HCT116 (cell line): ENCODE data around the gene RIC8A. TPM values are rescaled to one million over a fixed set of nuclear protein-coding genes. Genes with fewer than 3 reads are reported as not detected.

Source experiments
- ATAC-seq: fragments of 200-7000 bp; cut with Tn5 transposase; 2 replicates; pipeline ENCODE4 v1.9.1; 2020; ENCODE audit warnings: mild to moderate bottlenecking, moderate library complexity
- BruUV-seq: library from RNA; stranded (reverse); fragments of 400-500 nt; replicated peaks from 2 replicates; lab custom pipeline; 2021; lab: Mats Ljungman, UMichigan
- CTCF ChIA-PET: fragments of 300-600 bp; sonication (Branson Sonifier 250); formaldehyde crosslinking; loops from one replicate; lab custom pipeline; 2021; ENCODE audit warnings: antibody characterized with exemption; lab: Charles Lee
- POLR2A ChIA-PET: fragments of 300-600, 350-600 bp; sonication (Branson Sonifier 250); formaldehyde crosslinking; loops from one replicate; lab custom pipeline; 2021; ENCODE audit warnings: antibody characterized with exemption; lab: Charles Lee
- RAD21 ChIA-PET, 2 experiments: fragments of 300-600 bp; sonication (Branson Sonifier 250); formaldehyde crosslinking; loops; one replicate each; lab custom pipeline; 2023; ENCODE audit warnings: low total read pairs in 2 of 2; ENCODE audit not compliant: uncharacterized antibody in 2 of 2, unreplicated experiment in 2 of 2, low non-redundant PET in 1 of 2; lab: Charles Lee
- DNase-seq: peaks from one replicate; pipeline ENCODE4 v3.0.0-alpha.2; 2010; ENCODE audit warnings: low read depth, low spot score
- H2AFZ ChIP-seq: fragments of 200-600 bp; shearing (Covaris generic), sonication (generic); 2 replicates; pipeline ENCODE4 v1.6.1; 2017; ENCODE audit warnings: low read depth, mixed run types, mixed read lengths, antibody characterized with exemption, low read length; ENCODE audit not compliant: poor library complexity, severe bottlenecking
- H3K27ac ChIP-seq: 2 replicates; pipeline ENCODE4 v1.5.1; 2012; ENCODE audit warnings: low read depth, low read length
- H3K27me3 ChIP-seq: fragments of 200-600 bp; sonication (generic); 2 replicates; pipeline ENCODE4 v1.6.1; 2016; ENCODE audit warnings: mixed run types, low read length, mixed read lengths; ENCODE audit not compliant: insufficient read depth
- H3K36me3 ChIP-seq, 2 experiments: fragments of 200-500 bp in 1 of 2; fragments of 200-600 bp in 1 of 2; sonication (Bioruptor generic) in 1 of 2; sonication (generic) in 1 of 2; 2 replicates each; pipeline versions ENCODE4 v1.5.1 to v1.6.1; 2014 to 2016; ENCODE audit warnings: low read length in 2 of 2, inconsistent platforms in 1 of 2, mixed read lengths in 1 of 2, mixed run types in 1 of 2; ENCODE audit not compliant: insufficient read depth in 2 of 2, control insufficient read depth in 1 of 2
- H3K4me1 ChIP-seq, 2 experiments: fragments of 200-600 bp in 1 of 2; sonication (generic) in 1 of 2; 2 replicates each; pipeline versions ENCODE4 v1.5.1 to v1.6.1; 2012 to 2017; ENCODE audit warnings: low read length in 2 of 2, inconsistent platforms in 1 of 2, mild to moderate bottlenecking in 1 of 2, mixed read lengths in 1 of 2, mixed run types in 1 of 2, moderate library complexity in 1 of 2; ENCODE audit not compliant: insufficient read depth in 2 of 2, control insufficient read depth in 1 of 2
- H3K4me2 ChIP-seq: fragments of 200-600 bp; sonication (generic); 2 replicates; pipeline ENCODE4 v1.6.1; 2017; ENCODE audit warnings: mixed run types, low read length, mixed read lengths
- H3K4me3 ChIP-seq, 2 experiments: fragments of 200-600 bp in 1 of 2; sonication (generic) in 1 of 2; replicated peaks in 1 of 2; 2 replicates each; pipeline ENCODE4 v1.5.1; 2011 to 2016; ENCODE audit warnings: low read length in 2 of 2, control low read depth in 1 of 2, low read depth in 1 of 2, mild to moderate bottlenecking in 1 of 2, mixed read lengths in 1 of 2, mixed run types in 1 of 2
- H3K79me2 ChIP-seq: fragments of 200-600 bp; sonication (generic); 2 replicates; pipeline ENCODE4 v1.6.1; 2017; ENCODE audit warnings: mild to moderate bottlenecking, mixed run types, low read length, moderate library complexity, mixed read lengths; ENCODE audit not compliant: insufficient read depth
- H3K9ac ChIP-seq: fragments of 200-600 bp; sonication (generic); 2 replicates; pipeline ENCODE4 v1.6.1; 2016; ENCODE audit warnings: low read length, mixed read lengths
- H3K9me2 ChIP-seq: fragments of 200-600 bp; sonication (generic), shearing (Covaris generic); 2 replicates; pipeline ENCODE4 v1.6.1; 2017; ENCODE audit warnings: mixed run types, mild to moderate bottlenecking, moderate library complexity; ENCODE audit not compliant: insufficient read depth
- H3K9me3 ChIP-seq, 2 experiments: fragments of 200-500 bp in 1 of 2; fragments of 200-600 bp in 1 of 2; sonication (Bioruptor generic) in 1 of 2; sonication (generic) in 1 of 2; 2 replicates each; pipeline ENCODE4 v1.6.1; 2014 to 2017; ENCODE audit warnings: low read length in 2 of 2, mixed read lengths in 2 of 2, inconsistent platforms in 1 of 2, low read depth in 1 of 2, mild to moderate bottlenecking in 1 of 2, mixed run types in 1 of 2, moderate library complexity in 1 of 2; ENCODE audit not compliant: control insufficient read depth in 1 of 2, insufficient read depth in 1 of 2
- H4K20me1 ChIP-seq: fragments of 200-600 bp; sonication (generic), shearing (Covaris generic); 2 replicates; pipeline ENCODE4 v1.6.1; 2017; ENCODE audit warnings: mixed run types, mild to moderate bottlenecking, moderate library complexity; ENCODE audit not compliant: insufficient read depth
- CBX3 ChIP-seq: IDR thresholded peaks from 2 replicates; pipeline ENCODE4 v1.6.1; 2012; ENCODE audit warnings: low read depth
- CEBPB ChIP-seq: IDR thresholded peaks from 2 replicates; pipeline ENCODE4 v1.6.1; 2012; ENCODE audit warnings: low read depth
- EGR1 ChIP-seq: IDR thresholded peaks from 2 replicates; pipeline ENCODE4 v1.6.1; 2012; ENCODE audit warnings: low read depth
- ELF1 ChIP-seq: IDR thresholded peaks from 2 replicates; pipeline ENCODE4 v1.6.1; 2012; ENCODE audit warnings: low read depth, borderline replicate concordance
- EZH2 ChIP-seq: fragments of 200-600 bp; sonication (generic); IDR thresholded peaks from 2 replicates; pipeline ENCODE4 v1.6.1; 2017; ENCODE audit warnings: antibody characterized with exemption, mixed run types
- EZH2phosphoT487 ChIP-seq: fragments of 200-600 bp; IDR thresholded peaks from 2 replicates; pipeline ENCODE4 v1.6.1; 2018; ENCODE audit warnings: antibody characterized with exemption, borderline replicate concordance
- FOSL1 ChIP-seq: IDR thresholded peaks from 2 replicates; pipeline ENCODE4 v1.6.1; 2012; ENCODE audit warnings: low read depth
- POLR2A ChIP-seq: IDR thresholded peaks from 2 replicates; pipeline ENCODE4 v1.7.0; 2011; ENCODE audit warnings: borderline replicate concordance; ENCODE audit not compliant: insufficient read depth, insufficient read length; ENCODE audit errors: extremely low read depth
- POLR2AphosphoS5 ChIP-seq: IDR thresholded peaks from 2 replicates; pipeline ENCODE4 v1.6.1; 2011; ENCODE audit warnings: mild to moderate bottlenecking, low read depth, low read length, moderate library complexity
- RAD21 ChIP-seq: IDR thresholded peaks from 2 replicates; pipeline ENCODE4 v1.6.1; 2012; ENCODE audit warnings: low read depth, mild to moderate bottlenecking
- REST ChIP-seq: IDR thresholded peaks from 2 replicates; pipeline ENCODE4 v1.6.1; 2012; ENCODE audit warnings: low read depth
- SIN3A ChIP-seq: IDR thresholded peaks from 2 replicates; pipeline ENCODE4 v1.6.1; 2012; ENCODE audit warnings: low read depth
- SP1 ChIP-seq: IDR thresholded peaks from 2 replicates; pipeline ENCODE4 v1.6.1; 2012; ENCODE audit warnings: low read depth
- TCF7L2 ChIP-seq: IDR thresholded peaks from 2 replicates; pipeline ENCODE4 v1.7.0; 2011; ENCODE audit warnings: borderline replicate concordance, inconsistent platforms; ENCODE audit not compliant: insufficient read depth, insufficient read length; ENCODE audit errors: extremely low read depth
- YY1 ChIP-seq: IDR thresholded peaks from 2 replicates; pipeline ENCODE4 v1.6.1; 2011; ENCODE audit warnings: low read length, low read depth, moderate library complexity, mild to moderate bottlenecking; ENCODE audit not compliant: insufficient replicate concordance; ENCODE audit errors: extremely low read depth
- ZBTB33 ChIP-seq: IDR thresholded peaks from 2 replicates; pipeline ENCODE4 v1.6.1; 2011; ENCODE audit warnings: mild to moderate bottlenecking, low read length, moderate library complexity; ENCODE audit not compliant: insufficient replicate concordance; ENCODE audit errors: extremely low read depth
- ZNF274 ChIP-seq: fragments of 200-500 bp; sonication (Bioruptor generic); IDR thresholded peaks from 2 replicates; pipeline ENCODE4 v1.6.1; 2014; ENCODE audit warnings: mild to moderate bottlenecking, low read depth, low read length, inconsistent platforms
- intact Hi-C: fragments of 100-400 bp; cut with micrococcal nuclease; formaldehyde crosslinking; loops from 2 replicates; pipeline ENCODE4 v1.10.0; 2022
- total RNA-seq: library from RNA; stranded (reverse); gene quantifications from one replicate; pipeline ENCODE4 v1.2.1, GENCODE V29; 2021; ENCODE audit not compliant: unreplicated experiment
- TF ChIP-seq, protein P1 (sequence below), 3 experiments: fragments of 200-600 bp in 1 of 3; sonication (generic) in 1 of 3; IDR thresholded peaks in 2 of 3; conservative IDR thresholded peaks in 1 of 3; 2 replicates each; pipeline ENCODE4 v1.5.1; 2012 to 2017; ENCODE audit warnings: low read depth in 2 of 3, low read length in 2 of 3, antibody characterized with exemption in 1 of 3, borderline replicate concordance in 1 of 3, control low read depth in 1 of 3, mild to moderate bottlenecking in 1 of 3, mixed read lengths in 1 of 3, mixed run types in 1 of 3, moderate library complexity in 1 of 3; ENCODE audit not compliant: insufficient read depth in 1 of 3
- TF ChIP-seq, protein P2 (sequence below): IDR thresholded peaks from 2 replicates; pipeline ENCODE4 v1.6.1; 2012

The RIC8A gene
- total RNA-seq, 1 experiment from 2014 or later: 75.2 TPM

DNA sequence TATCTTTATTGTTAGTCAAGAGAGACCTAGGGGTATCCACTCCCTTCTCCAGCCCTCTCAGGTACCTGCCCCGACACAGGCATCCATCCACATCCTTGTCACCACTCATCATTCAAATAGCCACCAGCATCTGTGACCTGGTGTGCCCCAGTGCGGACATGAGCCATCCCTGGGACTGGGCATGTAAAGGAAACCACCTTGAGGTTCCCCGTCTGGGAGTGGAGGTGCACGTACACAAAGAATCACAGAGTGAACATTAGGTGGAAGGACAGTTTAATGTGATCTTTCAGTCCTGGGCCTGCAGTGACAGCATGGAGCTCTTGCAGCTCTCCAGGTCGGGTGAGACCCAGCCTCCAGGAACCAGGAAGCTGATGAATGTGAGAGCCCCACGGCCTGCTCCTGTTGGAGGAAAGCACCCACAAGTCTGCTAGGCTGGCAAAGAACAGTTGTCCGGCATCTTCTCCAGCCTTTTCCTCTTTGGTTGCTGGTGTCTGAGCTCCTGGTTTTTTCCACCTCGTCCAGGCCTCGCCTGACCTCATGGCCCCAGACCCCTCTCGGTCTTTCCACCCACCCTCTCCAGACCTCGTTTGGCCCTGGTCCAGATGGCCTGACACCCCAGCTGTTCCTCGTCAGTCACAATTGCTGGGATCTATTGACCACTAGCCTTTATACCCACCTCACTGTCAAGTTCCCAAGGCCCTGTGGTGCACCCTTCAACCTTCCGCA, 45.8 kb downstream of the RIC8A start:
- Histone ChIP-seq H3K9me2 (no peaks in the 10 kb centered on the region), H3K79me2 (no peaks in the 10 kb centered on the region), H3K4me2 (no peak overlapping the region)
- POLR2A ChIA-PET: no interaction called here
- TF ChIP-seq REST: no peak
- TF ChIP-seq RAD21: no peak
- no peak for TF ChIP-seq CEBPB
- TF ChIP-seq EZH2phosphoT487: no peak
- no peak for TF ChIP-seq SP1
- TF ChIP-seq ZBTB33: no peak
- no peak for TF ChIP-seq ELF1
- no peak for TF ChIP-seq SIN3A
- TF ChIP-seq, protein P1, sequence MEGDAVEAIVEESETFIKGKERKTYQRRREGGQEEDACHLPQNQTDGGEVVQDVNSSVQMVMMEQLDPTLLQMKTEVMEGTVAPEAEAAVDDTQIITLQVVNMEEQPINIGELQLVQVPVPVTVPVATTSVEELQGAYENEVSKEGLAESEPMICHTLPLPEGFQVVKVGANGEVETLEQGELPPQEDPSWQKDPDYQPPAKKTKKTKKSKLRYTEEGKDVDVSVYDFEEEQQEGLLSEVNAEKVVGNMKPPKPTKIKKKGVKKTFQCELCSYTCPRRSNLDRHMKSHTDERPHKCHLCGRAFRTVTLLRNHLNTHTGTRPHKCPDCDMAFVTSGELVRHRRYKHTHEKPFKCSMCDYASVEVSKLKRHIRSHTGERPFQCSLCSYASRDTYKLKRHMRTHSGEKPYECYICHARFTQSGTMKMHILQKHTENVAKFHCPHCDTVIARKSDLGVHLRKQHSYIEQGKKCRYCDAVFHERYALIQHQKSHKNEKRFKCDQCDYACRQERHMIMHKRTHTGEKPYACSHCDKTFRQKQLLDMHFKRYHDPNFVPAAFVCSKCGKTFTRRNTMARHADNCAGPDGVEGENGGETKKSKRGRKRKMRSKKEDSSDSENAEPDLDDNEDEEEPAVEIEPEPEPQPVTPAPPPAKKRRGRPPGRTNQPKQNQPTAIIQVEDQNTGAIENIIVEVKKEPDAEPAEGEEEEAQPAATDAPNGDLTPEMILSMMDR (IDR thresholded peaks at IDR 0.05 in 2 of 3, conservative IDR thresholded peaks at IDR 0.05 in 1 of 3; ENCODE audit: borderline replicate concordance in 1 of 3, insufficient read depth in 1 of 3, low read depth in 2 of 3, low read length in 2 of 3): no peak
- no peak for TF ChIP-seq EZH2
- no peak for TF ChIP-seq TCF7L2
- no peak for TF ChIP-seq CBX3
- TF ChIP-seq, protein P2, sequence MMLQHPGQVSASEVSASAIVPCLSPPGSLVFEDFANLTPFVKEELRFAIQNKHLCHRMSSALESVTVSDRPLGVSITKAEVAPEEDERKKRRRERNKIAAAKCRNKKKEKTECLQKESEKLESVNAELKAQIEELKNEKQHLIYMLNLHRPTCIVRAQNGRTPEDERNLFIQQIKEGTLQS: no peak
- TF ChIP-seq POLR2AphosphoS5: no peak
- TF ChIP-seq EGR1: no peak
- TF ChIP-seq POLR2A: no peak
- TF ChIP-seq ZNF274: no peak
- no peak for TF ChIP-seq FOSL1
- no peak for TF ChIP-seq YY1
- TF ChIP-seq, all 23 proteins: peak for 0
- Histone ChIP-seq H3K36me3 (peaks cover 37 to 42% of the 10 kb centered on the region in 2 experiments), H4K20me1 (no peaks in the 10 kb centered on the region), H3K27ac (no peak overlapping the region), H3K9me3 (no peaks in the 10 kb centered on the region), H3K27me3 (no peaks in the 10 kb centered on the region), H3K9ac (no peak overlapping the region), H3K4me1 (no peaks in the 10 kb centered on the region), H2AFZ (no peak overlapping the region), H3K4me3 (no peak overlapping the region)
- ATAC-seq (no peak), DNase-seq (no peak)
- no TSS peak for BruUV-seq
- ChIA-PET RAD21 (no interaction called here), CTCF (no interaction called here)
- intact Hi-C loops: no loop called here
